Caco-2 (cell line): ENCODE data around the gene DLGAP4. TPM values are rescaled to one million over a fixed set of nuclear protein-coding genes. Genes with fewer than 3 reads are reported as not detected.

Experiments used
- BruUV-seq: library from RNA; stranded (reverse); fragments of 400-500 nt; replicated peaks from 2 replicates; lab custom pipeline; 2021; lab: Mats Ljungman, UMichigan
- CTCF ChIA-PET: fragments of 300-600 bp; sonication (Branson Sonifier 250); formaldehyde crosslinking; loops from one replicate; lab custom pipeline; 2022; ENCODE audit warnings: antibody characterized with exemption; lab: Charles Lee
- POLR2A ChIA-PET: fragments of 300-600 bp; sonication (Branson Sonifier 250); formaldehyde crosslinking; loops from one replicate; lab custom pipeline; 2022; ENCODE audit warnings: antibody characterized with exemption; lab: Charles Lee
- DNase-seq, 2 experiments: peaks; one replicate each; pipeline versions ENCODE4 v3.0.0 to v3.0.0-alpha.2; 2020 to 2022
- H3K27me3 ChIP-seq: replicated peaks from 2 replicates; pipeline ENCODE4 v1.6.0; 2011; ENCODE audit warnings: low read length; ENCODE audit not compliant: control insufficient read depth, insufficient read depth
- H3K36me3 ChIP-seq: 2 replicates; pipeline ENCODE4 v1.5.1; 2011; ENCODE audit warnings: low read length; ENCODE audit not compliant: control insufficient read depth, insufficient read depth
- H3K4me1 ChIP-seq: fragments of 250-450 bp; sonication (Bioruptor Pico); 2 replicates; pipeline ENCODE4 v1.5.1; 2020; ENCODE audit warnings: mild to moderate bottlenecking
- H3K4me3 ChIP-seq: 2 replicates; pipeline ENCODE4 v1.5.1; 2011; ENCODE audit warnings: low read depth, mild to moderate bottlenecking, control low read depth, low read length
- H3K9me3 ChIP-seq: fragments of 250-450 bp; sonication (Bioruptor Pico); 2 replicates; pipeline ENCODE4 v1.5.1; 2020; ENCODE audit warnings: mild to moderate bottlenecking, moderate library complexity
- H3K27ac Mint-ChIP-seq: one replicate; pipeline ENCODE4 v1.8.0; 2022; ENCODE audit warnings: mixed read lengths; ENCODE audit not compliant: unreplicated experiment
- H3K27me3 Mint-ChIP-seq: one replicate; pipeline ENCODE4 v1.8.0; 2022; ENCODE audit warnings: mixed read lengths; ENCODE audit not compliant: insufficient read depth, unreplicated experiment
- H3K36me3 Mint-ChIP-seq: one replicate; pipeline ENCODE4 v1.8.0; 2022; ENCODE audit warnings: mild to moderate bottlenecking, mixed read lengths; ENCODE audit not compliant: insufficient read depth, unreplicated experiment
- H3K4me1 Mint-ChIP-seq: one replicate; pipeline ENCODE4 v1.8.0; 2022; ENCODE audit warnings: low read depth, mixed read lengths; ENCODE audit not compliant: unreplicated experiment
- H3K4me3 Mint-ChIP-seq: one replicate; pipeline ENCODE4 v1.8.0; 2022; ENCODE audit warnings: mild to moderate bottlenecking, moderate library complexity, mixed read lengths; ENCODE audit not compliant: unreplicated experiment
- H3K9me3 Mint-ChIP-seq: one replicate; pipeline ENCODE4 v1.8.0; 2022; ENCODE audit warnings: mixed read lengths; ENCODE audit not compliant: unreplicated experiment
- intact Hi-C: fragments of 100-400 bp; cut with micrococcal nuclease; formaldehyde crosslinking; loops from one replicate; pipeline ENCODE4 v1.10.0; 2022; ENCODE audit not compliant: unreplicated experiment
- total RNA-seq: library from RNA; stranded (reverse); gene quantifications from 2 replicates; pipeline ENCODE4 v1.2.3, GENCODE V29; 2022
- TF ChIP-seq, protein P1 (sequence below), 2 experiments: fragments of 200-600 bp in 1 of 2; IDR thresholded peaks; 1 replicate in 1 of 2; 2 replicates in 1 of 2; pipeline versions ENCODE4 v1.5.1 to v1.8.0; 2011 to 2022; ENCODE audit warnings: antibody characterized with exemption in 1 of 2, control low read depth in 1 of 2, inconsistent platforms in 1 of 2, low read depth in 1 of 2, low read length in 1 of 2, mild to moderate bottlenecking in 1 of 2, moderate library complexity in 1 of 2; ENCODE audit not compliant: insufficient read depth in 1 of 2, severe bottlenecking in 1 of 2, unreplicated experiment in 1 of 2

Gene DLGAP4
- total RNA-seq, 1 experiment from 2014 or later = 122 TPM

GRCh38 chr20:36572701-36573102 is 266.6 kb downstream of the DLGAP4 start:
- Histone ChIP-seq H3K4me1 (peaks cover 29% of the 10 kb centered on the region), H3K27me3 (no peaks in the 10 kb centered on the region), H3K9me3 (no peaks in the 10 kb centered on the region), H3K36me3 (no peaks in the 10 kb centered on the region), H3K4me3 (no peak overlapping the region)
- Mint-ChIP-seq H3K4me3 (peak overlapping the region; percentile 79), H3K27ac (peak overlapping the region; percentile 63), H3K4me1 (peaks cover 12% of the 10 kb centered on the region), H3K27me3 (no peaks in the 10 kb centered on the region), H3K9me3 (no peaks in the 10 kb centered on the region), H3K36me3 (peaks cover 21% of the 10 kb centered on the region)
- BruUV-seq = TSS peak; percentile 78
- intact Hi-C loops = loop anchor here (1.0 to 2.0 kb wide), 2 partner anchors 9 to 16 kb away; no protein-coding TSS in a partner anchor
- ChIA-PET CTCF (interaction anchor here (0.6 to 3.2 kb wide), 6 partner anchors 20 to 111 kb away, joined by 3 to 31 read pairs (median 4); partner anchors contain the start of gene RAB5IF), POLR2A (interaction anchor here (0.6 to 1.4 kb wide), 16 partner anchors 13 to 1118 kb away, joined by 3 to 16 read pairs (median 5); partner anchors contain the start of genes DSN1 and RAB5IF)
- TF ChIP-seq, protein P1, sequence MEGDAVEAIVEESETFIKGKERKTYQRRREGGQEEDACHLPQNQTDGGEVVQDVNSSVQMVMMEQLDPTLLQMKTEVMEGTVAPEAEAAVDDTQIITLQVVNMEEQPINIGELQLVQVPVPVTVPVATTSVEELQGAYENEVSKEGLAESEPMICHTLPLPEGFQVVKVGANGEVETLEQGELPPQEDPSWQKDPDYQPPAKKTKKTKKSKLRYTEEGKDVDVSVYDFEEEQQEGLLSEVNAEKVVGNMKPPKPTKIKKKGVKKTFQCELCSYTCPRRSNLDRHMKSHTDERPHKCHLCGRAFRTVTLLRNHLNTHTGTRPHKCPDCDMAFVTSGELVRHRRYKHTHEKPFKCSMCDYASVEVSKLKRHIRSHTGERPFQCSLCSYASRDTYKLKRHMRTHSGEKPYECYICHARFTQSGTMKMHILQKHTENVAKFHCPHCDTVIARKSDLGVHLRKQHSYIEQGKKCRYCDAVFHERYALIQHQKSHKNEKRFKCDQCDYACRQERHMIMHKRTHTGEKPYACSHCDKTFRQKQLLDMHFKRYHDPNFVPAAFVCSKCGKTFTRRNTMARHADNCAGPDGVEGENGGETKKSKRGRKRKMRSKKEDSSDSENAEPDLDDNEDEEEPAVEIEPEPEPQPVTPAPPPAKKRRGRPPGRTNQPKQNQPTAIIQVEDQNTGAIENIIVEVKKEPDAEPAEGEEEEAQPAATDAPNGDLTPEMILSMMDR (IDR thresholded peaks at IDR 0.05; ENCODE audit: insufficient read depth in 1 of 2, low read depth in 1 of 2, low read length in 1 of 2, severe bottlenecking in 1 of 2, unreplicated experiment in 1 of 2) = no peak
- DNase-seq = no peak

- intact Hi-C loops = loop anchor here (1.0 to 2.0 kb wide), 2 partner anchors 10 to 16 kb away; no protein-coding TSS in a partner anchor
- H3K27me3 Mint-ChIP-seq = no peaks in the 10 kb centered on the region
- Histone ChIP-seq H3K27me3 (no peaks in the 10 kb centered on the region), H3K9me3 (no peaks in the 10 kb centered on the region), H3K36me3 (0 out of 2 replicates have a peak, but pooled peaks cover 1% of the 10 kb centered on the region), H3K4me3 (peak within 1 kb of the TSS; percentile 82), H3K4me1 (peaks cover 29% of the 10 kb centered on the region)
- H3K9me3 Mint-ChIP-seq = no peaks in the 10 kb centered on the region
- POLR2A ChIA-PET = interaction anchor here (0.6 to 1.4 kb wide), 16 partner anchors 13 to 1118 kb away, joined by 3 to 16 read pairs (median 5); partner anchors contain the start of genes DSN1 and RAB5IF
- no TSS peak for BruUV-seq
- H3K36me3 Mint-ChIP-seq = peaks cover 21% of the 10 kb centered on the region
- peak within 1 kb of the TSS; percentile 79 for H3K4me3 Mint-ChIP-seq
- H3K4me1 Mint-ChIP-seq = peaks cover 12% of the 10 kb centered on the region
- CTCF ChIA-PET = interaction anchor here (0.6 to 3.2 kb wide), 6 partner anchors 19 to 157 kb away, joined by 3 to 31 read pairs (median 4); partner anchors contain the start of gene RAB5IF
- TF ChIP-seq, protein P1 (IDR thresholded peaks at IDR 0.05; ENCODE audit: insufficient read depth in 1 of 2, low read depth in 1 of 2, low read length in 1 of 2, severe bottlenecking in 1 of 2, unreplicated experiment in 1 of 2) = no peak
- peak; percentile 96 to 99 for DNase-seq
- peak within 1 kb of the TSS; percentile 63 for H3K27ac Mint-ChIP-seq
Observed at GRCh38 chr20:36573103-36573797, 267.1 kb downstream of the DLGAP4 start, which contains the start of gene TGIF2. TSS of gene TGIF2 (plus strand) at chr20:36573597. CDS start at chr20:36578775, 5,178 bp downstream.

- DNase-seq = peak in 1 of 2 experiments; percentile 64
- no peaks in the 10 kb centered on the region for H3K9me3 ChIP-seq
- H3K36me3 ChIP-seq = peaks cover 6% of the 10 kb centered on the region; the same call in 1 of the 2 replicates
- no peaks in the 10 kb centered on the region for H3K27me3 Mint-ChIP-seq
- ChIA-PET CTCF (interaction anchor here (0.6 to 3.2 kb wide), 5 partner anchors 14 to 157 kb away, joined by 4 to 31 read pairs (median 7); partner anchors contain the start of gene RAB5IF), POLR2A (interaction anchor here (1.0 to 1.4 kb wide), 7 partner anchors 14 to 1119 kb away, joined by 3 to 16 read pairs (median 4); partner anchors contain the start of genes DSN1 and RAB5IF)
- peaks cover 29% of the 10 kb centered on the region for H3K4me1 ChIP-seq
- no peaks in the 10 kb centered on the region for H3K9me3 Mint-ChIP-seq
- H3K4me3 ChIP-seq = peak overlapping the region; percentile 82
- H3K36me3 Mint-ChIP-seq = peaks cover 26% of the 10 kb centered on the region
- intact Hi-C loops = loop anchor here (1.0 to 2.0 kb wide), 2 partner anchors 11 to 17 kb away; no protein-coding TSS in a partner anchor
- TSS peak; percentile 19 for BruUV-seq
- peaks cover 12% of the 10 kb centered on the region for H3K4me1 Mint-ChIP-seq
- H3K4me3 Mint-ChIP-seq = peak overlapping the region; percentile 79
- H3K27ac Mint-ChIP-seq = no peak overlapping the region
- H3K27me3 ChIP-seq = no peaks in the 10 kb centered on the region
- TF ChIP-seq, protein P1 (IDR thresholded peaks at IDR 0.05; ENCODE audit: insufficient read depth in 1 of 2, low read depth in 1 of 2, low read length in 1 of 2, severe bottlenecking in 1 of 2, unreplicated experiment in 1 of 2) = no peak
Observed at GRCh38 chr20:36573798-36574365, 267.7 kb downstream of the DLGAP4 start.
